Measurements from ENCODE around the gene COX7A2L.
"Not testable (repeated sequence)": the region's sequence is repeated elsewhere in the genome, so short reads cannot be mapped to it uniquely, and the experiment has no call there.

DNA sequence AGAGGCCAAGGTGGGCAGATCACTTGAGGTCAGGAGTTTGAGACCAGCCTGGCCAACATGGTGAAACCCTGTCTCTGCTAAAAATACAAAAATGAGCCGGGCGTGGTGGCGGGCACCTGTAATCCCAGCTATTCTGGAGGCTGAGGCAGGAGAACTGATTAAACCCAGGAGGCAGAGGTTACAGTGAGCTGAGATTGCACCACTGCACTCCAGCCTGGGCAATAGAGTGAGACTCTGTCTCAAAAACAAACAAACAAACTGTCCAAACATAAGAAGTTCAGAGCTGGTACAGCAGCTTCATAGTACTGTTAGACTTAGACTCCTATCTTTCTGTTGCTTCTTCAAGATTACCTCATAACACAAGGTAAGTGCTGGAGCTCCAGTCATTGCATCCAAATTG lies 32.3 kb upstream of the COX7A2L start:
- not testable (repeated sequence) for TF ChIP-seq POLR2AphosphoS5 (IDR thresholded peaks at IDR 0.05; ENCODE audit: low read depth, low read length); CTCF (IDR thresholded peaks at IDR 0.05); TCF7L2 (IDR thresholded peaks at IDR 0.05; ENCODE audit: low read depth, low read length); SIN3A (IDR thresholded peaks at IDR 0.05; ENCODE audit: borderline replicate concordance, insufficient read depth, low read depth, low read length)
- TF ChIP-seq, protein P1, sequence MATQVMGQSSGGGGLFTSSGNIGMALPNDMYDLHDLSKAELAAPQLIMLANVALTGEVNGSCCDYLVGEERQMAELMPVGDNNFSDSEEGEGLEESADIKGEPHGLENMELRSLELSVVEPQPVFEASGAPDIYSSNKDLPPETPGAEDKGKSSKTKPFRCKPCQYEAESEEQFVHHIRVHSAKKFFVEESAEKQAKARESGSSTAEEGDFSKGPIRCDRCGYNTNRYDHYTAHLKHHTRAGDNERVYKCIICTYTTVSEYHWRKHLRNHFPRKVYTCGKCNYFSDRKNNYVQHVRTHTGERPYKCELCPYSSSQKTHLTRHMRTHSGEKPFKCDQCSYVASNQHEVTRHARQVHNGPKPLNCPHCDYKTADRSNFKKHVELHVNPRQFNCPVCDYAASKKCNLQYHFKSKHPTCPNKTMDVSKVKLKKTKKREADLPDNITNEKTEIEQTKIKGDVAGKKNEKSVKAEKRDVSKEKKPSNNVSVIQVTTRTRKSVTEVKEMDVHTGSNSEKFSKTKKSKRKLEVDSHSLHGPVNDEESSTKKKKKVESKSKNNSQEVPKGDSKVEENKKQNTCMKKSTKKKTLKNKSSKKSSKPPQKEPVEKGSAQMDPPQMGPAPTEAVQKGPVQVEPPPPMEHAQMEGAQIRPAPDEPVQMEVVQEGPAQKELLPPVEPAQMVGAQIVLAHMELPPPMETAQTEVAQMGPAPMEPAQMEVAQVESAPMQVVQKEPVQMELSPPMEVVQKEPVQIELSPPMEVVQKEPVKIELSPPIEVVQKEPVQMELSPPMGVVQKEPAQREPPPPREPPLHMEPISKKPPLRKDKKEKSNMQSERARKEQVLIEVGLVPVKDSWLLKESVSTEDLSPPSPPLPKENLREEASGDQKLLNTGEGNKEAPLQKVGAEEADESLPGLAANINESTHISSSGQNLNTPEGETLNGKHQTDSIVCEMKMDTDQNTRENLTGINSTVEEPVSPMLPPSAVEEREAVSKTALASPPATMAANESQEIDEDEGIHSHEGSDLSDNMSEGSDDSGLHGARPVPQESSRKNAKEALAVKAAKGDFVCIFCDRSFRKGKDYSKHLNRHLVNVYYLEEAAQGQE (IDR thresholded peaks at IDR 0.05; ENCODE audit: insufficient read depth in 1 of 2, low read depth in 2 of 2, low read length in 1 of 2) = not testable (repeated sequence)

Data from Panc1 (cell line).